GM19023 (cell line): Measurements from ENCODE around the gene C16orf96.
A peak's percentile ranks its signal among the peaks of the same experiment; 100 is the strongest.

Experiments
- ATAC-seq: cut with Tn5 transposase; IDR thresholded peaks from one replicate; pipeline ENCODE4 v1.9.1; 2021; ENCODE audit warnings: mild to moderate bottlenecking, moderate library complexity; ENCODE audit not compliant: unreplicated experiment

C16orf96 gene

DNA sequence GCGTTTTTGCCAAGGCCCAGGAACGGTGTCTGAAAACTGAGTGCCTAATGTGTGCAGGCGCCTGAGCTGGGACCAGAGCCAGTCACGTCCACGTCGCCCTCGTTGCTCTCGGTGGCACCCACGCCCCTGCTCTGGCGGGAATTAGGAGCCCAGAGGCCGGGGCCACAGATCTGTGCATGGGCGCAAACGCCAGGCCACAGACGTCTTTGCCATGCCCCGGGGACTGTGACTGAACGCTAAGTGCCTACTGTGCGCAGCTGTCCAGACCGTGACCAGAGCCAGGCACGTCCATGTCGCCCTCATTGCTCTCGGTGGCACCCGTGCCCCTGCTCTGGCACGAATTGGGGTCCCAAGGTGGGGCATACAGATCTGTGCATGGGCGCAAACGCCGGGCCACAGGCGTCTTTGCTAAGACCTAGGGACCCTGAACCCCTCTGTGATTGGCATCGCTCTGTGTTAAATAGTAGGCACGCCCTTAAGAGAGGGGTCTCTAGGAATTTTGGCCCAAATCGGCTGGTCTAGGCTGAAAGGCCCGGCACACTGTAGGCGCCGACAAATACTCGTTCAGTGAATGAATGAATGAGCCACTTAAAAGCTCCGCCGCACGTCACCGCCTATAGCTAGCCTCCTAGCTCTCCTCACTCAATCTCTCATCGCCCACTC lies 59.4 kb downstream of the C16orf96 start:
- ATAC-seq = no peak

DNA sequence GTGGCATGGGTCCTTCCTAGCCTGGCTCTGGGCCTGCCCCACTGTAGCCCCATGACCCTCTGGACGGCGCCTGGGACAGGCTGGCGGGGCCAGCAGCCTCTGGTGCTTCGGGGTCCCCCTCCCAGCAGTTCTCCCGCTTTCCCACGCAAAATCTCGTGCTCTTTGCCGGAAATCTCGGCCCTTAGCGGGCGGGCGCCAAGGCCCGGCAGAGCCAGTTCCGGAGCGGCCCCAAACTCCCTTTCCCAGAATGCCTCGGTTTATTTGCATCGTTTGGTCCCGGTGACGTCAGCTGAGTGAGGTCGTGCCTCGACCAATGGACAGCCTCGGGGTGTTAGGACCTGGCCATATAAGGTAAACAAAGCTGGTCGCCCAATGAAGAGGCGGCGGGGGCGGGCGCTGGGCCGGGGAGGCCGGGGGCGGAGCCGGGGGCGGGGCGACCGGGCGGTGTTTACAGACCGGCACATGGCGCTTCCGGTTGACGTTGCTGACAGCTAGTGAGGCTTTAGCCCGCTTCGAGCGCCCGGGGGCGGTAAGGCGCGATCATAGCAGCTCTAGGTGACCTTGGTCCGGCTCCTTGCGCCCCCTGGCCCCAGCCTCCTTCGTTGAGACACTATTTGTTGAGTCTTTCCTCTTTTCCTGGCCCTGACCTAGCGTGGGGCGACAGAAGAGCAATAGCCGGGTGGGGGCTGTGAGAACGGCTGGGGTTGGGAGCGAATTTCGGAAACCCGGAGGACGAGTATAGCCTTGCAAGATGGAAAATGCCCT lies 60.1 kb downstream of the C16orf96 start:
- peak; percentile 78 for ATAC-seq

DNA sequence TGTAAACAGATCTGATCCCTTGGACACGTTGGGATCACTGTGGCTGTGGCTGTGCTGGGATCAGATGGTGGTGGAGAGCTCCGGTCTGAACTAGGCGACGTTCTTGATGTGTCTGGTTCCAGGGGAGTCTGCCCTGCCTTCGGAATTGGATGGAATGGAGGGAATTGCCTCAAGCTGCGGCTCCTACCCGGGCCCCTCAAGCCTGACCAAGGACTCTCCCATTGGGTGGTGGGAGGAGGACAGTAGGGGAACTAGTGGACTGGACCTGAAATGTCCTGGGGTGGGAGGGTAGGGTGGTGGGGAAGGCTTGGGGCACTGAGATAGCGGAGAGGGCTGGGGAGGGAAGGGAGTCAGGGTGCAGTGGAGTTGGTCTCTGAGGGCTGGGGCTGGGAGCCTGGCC lies 61.7 kb downstream of the C16orf96 start:
- no peak for ATAC-seq

DNA sequence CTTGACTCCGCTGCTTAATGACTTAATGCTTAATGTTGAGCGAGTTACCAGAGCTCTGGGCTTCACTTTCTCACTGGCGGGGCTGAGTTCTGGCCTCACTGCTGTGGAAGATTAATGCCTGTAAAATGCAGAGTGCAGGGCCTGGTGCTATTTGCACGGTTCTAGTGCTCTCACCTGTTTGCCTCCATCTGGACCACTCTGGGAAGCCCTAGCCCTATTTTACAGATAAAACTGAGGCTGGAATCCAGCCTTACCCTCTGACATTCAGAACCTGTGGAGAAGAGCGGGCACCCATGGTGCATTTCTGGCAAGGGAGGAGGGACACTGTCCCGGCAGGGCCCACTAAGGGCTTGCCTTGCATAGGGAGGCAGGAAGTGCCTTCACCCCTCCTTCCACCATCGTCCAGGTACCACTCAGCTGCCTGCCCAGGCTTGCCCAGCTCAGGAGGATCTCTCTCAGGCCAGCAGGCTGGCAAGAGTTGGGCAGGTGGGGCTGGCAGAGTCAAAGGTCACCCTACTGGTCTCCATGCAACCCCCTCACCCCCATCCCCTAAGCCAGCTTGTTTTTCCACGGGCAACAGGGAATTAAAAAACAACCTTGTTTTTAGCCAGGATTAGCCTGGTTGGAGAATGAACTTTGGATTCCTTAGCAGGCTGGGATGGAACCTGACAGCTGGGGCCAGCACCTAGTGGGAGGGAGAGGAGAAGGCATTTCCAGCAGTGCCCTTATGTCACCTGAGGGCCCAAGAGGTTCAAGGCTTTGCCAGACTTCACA lies 62.7 kb downstream of the C16orf96 start:
- ATAC-seq = no peak

DNA sequence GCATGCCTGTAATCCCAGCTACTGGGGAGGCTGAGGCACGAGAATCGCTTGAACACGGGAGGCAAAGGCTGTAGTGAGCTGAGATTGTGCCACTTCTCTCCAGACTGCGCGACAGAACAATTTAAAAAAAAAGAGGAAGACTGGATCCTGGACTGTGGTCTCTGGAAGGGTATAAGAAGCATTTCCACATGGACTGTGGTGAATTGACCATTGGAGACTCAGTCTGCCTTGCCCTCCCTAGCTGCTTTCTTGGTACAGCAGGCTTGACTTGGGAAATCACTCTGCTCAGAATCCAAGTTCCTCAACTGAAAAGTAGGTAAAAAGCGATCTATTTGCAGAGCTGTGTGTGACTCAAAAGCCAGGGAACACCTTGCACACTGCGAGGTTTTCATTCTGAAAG lies 67.5 kb downstream of the C16orf96 start:
- no peak for ATAC-seq

DNA sequence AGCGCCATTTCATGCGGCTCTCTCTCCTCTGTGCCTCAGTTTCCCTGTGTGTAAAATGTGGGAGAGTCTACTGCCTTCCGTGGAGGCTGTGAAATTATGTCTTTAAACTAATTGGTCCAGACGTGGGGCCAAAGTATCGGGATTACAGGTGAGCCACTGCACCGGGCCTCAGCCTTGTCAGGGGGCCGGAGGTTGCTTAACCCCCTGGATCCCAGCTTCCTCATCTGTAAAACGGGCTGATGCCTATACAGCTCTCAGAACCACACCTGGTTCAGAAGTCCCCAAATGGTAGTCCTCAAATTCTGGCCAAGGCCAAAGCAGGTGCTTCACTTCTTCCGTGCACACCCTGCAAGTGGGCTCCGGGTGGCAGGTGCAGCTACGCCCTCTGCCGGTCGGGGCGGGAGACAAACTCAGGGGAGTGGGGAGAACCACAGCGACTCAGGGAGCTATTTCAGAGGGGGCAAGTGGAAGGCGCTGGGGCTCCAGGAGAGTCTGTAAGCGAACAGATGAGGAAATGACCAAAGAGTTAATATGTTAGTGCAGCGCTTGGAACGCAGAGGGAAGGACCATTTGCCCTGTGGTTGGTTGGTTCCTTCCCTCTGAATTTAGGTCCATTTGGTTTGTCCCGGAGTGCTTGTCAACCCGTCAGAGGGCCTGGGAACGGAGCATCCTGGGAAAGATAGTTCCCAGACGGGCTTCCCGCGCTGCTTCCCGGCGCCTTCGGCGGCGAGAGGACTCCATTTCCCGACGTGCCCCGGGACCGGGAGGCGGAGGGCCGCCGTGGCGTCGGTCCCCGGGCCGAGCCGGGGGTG lies 68.1 kb downstream of the C16orf96 start, which contains the start of gene MGRN1:
MGRN1 (plus strand) TSS at position 812 of the 812 bp plus-strand sequence. CDS start 135 bp downstream, outside the sequence.
- ATAC-seq = peak; percentile 70

DNA sequence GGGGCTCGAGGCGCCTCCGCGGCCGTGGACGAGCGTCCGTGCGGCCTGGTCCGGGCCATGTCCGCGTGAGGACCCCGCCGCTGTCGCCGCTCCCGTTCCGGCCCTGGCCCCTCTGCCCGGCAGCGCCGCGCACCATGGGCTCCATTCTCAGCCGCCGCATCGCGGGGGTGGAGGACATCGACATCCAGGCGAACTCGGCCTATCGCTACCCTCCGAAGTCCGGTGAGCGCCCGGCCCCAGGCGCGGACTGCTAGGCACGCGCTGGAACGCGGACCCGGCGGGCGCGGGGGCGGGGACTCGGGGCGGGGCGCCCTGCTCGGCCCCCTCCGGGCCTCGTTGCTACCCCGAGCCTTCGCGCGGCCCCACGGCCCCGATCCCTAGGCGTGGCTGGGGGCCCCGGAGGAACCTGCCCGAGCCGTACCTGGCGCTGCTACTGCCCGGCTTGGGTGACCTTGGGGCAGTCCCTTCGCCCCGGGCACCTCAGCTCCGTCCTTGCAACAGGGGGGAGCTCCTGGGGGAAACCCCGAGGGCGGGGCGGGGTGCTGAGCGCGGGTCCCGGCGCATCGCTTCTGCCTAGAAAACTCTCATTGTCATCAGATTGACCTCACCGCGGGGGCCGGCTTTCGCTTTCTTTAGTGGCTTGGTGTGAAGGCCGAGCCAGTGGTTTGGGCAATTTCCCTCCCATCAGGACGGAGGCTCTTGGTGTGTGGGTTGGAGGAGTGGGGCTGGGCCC lies 68.9 kb downstream of the C16orf96 start:
- ATAC-seq = peak; percentile 48

DNA sequence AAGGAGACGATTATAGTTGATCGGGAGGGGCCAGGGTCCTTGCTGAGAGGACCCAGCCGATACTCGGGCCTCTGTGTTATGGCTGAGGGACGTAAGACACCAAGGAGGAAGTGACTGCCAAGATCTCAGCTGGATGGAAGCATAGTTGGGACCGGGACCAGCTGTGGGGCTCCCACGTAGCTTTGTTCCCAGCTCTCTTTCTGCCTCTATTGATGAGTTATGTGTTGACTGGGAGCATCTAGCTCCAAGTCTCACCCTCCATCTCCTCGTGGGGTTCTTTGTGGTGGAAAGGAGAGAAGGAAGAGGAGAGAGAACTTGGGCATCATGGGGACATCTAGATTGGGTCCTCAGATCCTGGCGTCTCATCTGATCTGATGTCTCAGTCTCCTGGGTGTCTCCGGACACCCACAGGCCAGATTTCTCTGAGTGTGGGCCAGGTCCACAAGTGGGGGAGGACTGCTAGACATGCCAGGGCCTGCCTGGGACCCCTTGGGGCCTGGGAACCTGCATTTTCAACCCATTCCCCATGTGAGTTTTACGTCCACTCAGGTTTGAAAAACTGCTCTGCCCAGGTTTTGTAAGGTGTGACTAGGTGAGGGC lies 69.5 kb downstream of the C16orf96 start:
- ATAC-seq = no peak

DNA sequence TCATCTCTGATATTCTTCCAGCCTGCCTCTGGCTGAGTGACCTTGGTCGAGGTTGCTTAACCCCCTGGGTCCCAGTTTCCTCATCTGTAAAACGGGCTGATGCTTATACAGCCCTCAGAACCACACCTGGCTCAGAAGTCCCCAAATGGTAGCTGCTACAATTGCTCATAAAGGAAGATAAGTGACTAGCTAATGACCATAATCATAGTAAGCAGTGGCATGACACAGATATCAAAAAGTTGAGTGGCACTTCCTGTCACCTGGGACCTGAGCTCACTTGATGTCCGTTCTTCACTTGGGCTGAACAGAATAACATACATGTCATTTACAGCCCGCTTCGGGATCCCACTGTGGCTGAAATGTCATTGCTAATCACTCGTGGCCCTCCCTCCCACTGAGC lies 70.3 kb downstream of the C16orf96 start:
- ATAC-seq = no peak

DNA sequence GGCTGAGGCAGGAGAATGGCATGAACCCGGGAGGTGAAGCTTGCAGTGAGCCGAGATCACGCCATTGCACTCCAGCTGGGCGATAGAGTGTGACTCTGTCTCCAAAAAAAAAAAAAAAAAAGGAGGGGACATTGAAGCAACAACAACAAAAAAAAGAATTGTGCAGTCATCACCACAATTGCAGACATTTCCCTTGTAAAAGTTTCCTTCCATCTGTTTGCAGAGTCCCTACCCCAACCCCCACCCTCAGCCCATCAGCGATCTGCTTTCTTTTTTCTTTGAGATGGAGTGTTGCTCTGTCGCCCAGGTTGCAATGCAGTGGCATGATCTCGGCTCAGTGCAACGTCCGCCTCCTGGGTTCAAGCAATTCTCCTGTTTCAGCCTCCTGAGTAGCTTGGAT lies 72.1 kb downstream of the C16orf96 start:
- no peak for ATAC-seq

DNA sequence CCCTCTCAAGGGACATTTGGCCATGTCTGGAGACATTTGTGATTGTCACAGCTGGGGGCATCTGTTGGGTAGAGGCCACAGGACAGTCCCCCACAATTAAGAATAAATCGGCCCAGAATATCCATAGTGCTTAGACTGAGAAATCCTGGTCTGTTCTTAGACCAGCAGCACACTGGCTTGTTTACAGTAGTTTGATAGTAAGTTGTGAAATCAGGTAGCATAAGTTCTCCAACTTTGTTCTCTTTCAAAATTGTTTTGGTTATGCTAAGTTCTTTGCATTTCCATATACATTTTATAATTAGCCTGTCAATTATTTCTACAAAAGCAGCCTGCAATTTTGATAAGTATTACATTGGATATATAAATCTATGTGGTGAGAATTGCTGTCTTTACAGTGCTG lies 75.3 kb downstream of the C16orf96 start:
- ATAC-seq = no peak

DNA sequence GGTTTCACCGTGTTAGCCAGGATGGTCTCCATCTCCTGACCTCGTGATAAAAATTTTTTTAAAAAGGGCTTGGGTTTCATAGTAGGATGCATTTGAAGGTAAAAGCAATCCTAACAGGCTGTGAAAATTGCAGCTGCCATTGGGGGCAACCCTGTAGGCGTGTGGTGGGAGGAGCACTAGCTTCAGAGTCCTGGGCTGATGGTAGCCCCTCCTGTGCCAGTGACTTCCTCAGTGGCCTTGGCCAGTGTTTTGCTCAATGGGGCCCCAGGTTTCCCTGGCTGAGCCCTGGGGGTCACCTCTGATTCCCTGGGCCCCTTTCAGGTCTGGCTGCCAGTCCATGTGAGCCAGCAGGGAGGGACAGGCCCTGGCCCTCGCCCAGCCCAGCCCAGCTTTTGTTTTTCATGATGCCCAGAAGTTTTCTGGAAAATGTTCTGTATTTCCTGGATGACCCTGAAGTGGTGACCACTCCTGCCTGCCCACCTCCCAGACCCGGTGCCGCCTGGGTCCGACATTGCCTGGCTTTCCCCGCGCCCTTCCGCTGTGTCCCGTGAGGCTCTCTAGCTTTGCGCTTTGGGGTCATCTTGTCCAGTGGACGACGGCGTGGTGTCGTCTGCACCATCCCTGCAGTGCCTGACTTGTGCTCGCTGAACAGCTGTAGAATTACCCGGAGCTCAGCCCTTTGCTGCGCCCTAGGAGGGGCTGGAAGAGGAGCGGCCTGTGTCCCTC lies 77.9 kb downstream of the C16orf96 start:
- ATAC-seq = no peak

DNA sequence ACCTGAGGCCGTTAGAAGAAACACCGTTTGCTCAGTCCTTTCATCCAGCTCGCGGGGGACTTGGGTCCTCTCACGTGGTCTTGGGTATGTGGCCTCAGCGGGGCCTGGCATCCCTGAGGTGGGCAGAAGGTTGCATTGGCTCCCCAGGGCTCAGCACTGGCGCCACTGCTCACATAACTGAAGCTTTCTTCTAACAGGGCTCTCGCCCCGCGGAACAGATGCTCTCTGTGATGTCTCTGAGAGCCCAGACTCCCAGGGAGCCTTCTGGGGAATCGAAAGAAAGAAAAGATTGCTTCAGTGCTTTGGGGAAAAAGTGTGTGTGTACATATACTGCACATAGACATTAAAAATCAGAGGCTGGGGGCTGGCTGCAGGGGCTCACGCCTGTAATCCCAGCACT lies 78.6 kb downstream of the C16orf96 start:
- ATAC-seq = no peak

DNA sequence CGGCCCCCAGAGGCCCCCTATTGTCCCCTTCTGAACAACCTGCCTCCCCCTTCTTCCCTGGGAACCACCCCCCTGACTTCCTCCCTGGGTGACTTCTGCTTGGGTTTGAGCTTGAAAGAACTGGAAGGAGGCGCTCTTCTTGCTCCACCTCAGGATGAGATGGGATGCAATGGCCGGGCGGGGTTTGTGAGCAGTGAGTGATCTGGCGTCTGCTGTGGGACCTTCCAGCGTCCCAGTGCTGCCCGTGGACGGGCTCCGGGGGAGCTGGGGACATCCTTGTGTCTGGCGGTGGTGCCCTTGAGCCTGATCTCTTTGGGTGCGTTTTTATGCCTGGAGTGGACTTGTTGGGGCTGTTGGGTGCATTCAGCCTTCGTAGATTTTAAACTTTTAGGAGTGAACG lies 80.1 kb downstream of the C16orf96 start:
- ATAC-seq = no peak

DNA sequence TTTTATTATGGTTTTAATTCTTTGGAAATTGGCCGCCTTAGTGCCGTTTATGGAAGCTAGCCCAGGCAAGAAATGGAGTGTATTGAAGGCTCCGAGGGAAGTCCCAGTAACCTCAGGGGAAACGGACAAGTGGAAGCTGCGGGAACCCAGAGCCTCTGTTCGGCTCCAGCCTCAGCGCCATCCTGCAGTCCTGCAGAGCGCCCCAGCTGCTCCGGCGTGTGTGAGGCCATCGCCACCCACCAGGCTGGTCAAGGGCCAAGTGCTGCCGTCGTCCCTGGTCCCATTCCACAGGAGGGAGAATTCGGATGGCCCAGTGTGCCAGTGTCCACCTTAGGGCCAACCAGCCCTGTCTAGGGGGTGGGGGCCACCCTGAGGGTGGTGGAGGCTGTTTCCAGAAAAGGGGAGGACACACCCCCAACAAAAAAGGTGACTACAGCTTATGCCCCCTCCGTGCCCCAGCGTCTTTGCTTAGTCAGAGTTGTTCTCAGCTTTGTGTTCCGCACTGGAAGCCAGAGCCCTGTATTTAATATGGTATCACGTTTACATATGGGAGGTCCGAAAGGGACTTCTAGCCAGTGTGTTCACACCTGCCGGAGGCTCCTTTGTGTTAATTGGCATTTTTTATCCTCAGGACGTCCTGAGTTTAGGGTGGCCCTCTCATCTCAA lies 81.5 kb downstream of the C16orf96 start:
- no peak for ATAC-seq

DNA sequence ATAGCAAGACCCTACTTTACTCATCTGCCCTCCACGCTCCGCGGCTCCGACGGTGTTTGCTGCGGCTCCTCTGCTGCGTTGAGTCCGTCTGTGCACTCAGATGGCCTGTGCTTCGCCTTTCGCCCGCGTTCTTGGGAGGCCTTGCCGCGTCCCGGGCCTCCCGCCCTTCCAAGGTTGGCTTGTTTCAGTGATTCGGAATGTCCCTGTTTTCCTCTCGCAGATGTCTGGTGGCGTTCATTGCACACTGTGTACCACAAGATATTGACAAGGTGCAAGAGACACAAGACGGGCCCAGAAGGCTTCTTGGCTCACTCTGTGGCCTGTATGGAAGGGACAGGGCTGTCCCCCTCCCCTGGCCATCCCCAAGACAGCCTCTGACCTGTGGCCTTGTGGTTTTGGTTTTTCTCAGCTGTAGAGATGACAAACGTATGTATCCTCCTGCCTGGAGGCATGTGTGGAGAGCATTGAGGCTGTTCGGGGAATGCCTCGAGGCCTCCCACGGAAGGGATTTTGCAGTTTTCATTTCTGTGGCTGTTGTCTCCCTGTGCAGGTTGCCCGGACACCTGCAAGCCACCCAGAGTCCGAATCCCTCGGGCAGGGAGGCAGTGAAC lies 83.9 kb downstream of the C16orf96 start:
- no peak for ATAC-seq

DNA sequence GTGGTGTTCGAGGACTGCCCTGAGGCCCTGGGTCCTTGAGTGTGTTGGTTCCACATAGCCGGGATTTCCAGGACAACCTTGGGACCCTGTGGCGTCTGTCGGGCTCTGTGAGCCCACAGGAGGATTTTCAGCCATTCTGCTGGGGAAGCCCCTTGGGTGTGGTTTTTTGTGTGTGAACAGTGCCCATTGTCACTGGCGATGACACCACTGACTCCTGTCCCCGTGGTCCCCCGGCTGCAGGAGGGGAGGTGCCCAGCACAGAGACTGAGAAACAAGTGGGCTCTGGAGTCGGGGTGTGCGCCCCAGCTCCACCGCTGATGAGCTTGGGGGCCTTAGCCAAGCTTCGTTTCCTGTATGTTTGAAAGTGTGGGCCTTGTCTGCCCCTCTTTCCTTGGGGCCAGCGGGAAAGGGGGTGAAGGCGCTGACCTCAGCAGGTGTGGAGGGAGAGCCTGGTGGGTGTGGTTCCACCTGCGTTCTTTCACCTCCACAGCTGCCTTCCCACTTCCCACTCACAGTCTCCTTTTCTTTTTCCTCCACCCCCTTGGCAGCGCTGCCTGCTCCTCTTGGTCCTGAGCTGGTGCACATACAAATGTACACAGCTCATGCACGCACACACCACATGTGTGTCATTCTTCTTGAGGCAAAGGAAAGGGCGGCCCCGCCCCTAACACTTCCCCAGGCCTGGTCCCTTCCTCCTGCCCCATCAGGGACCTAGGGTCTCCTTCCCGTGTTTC lies 84.6 kb downstream of the C16orf96 start:
- no peak for ATAC-seq

DNA sequence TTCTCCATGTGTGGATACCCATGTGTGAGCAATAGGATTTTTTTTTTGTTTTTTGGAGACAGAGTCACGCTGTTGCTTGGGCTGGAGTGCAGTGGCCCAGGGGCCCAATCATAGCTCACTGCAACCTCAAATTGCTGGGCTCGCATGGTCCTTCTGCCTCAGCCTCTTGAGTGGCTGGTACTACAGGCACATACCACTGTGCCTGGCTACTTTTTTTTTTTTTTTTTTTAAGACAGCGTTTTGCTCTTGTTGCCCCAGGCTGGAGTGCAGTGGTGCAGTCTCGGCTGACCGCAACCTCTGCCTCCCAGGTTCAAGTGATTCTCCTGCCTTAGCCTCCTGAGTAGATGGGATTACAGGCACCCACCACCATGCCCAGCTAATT lies 85.2 kb downstream of the C16orf96 start:
- ATAC-seq = no peak
